Mucosa of descending colon (tissue), 3 donors: ENCODE data around the gene SHCBP1L. TPM values are rescaled to one million over a fixed set of nuclear protein-coding genes. Genes with fewer than 3 reads are reported as not detected.

ENCODE experiments used
- ATAC-seq: fragments of 200-7000 bp; cut with Tn5 transposase; one replicate; pipeline ENCODE4 v1.9.1; 2020; ENCODE audit warnings: mild to moderate bottlenecking, moderate library complexity
- DNase-seq, 3 donors: peaks; one replicate each; pipeline ENCODE4 v3.0.0-alpha.2; 2020
- H3K36me3 ChIP-seq: fragments of 200-600 bp; one replicate; pipeline ENCODE4 v1.8.0; 2021; ENCODE audit warnings: low read depth, mild to moderate bottlenecking
- H3K4me1 ChIP-seq: fragments of 200-600 bp; one replicate; pipeline ENCODE4 v1.8.0; 2021; ENCODE audit warnings: low read depth, mild to moderate bottlenecking
- H3K4me3 ChIP-seq: fragments of 200-600 bp; one replicate; pipeline ENCODE4 v1.8.0; 2021; ENCODE audit warnings: mild to moderate bottlenecking
- H3K9me3 ChIP-seq: fragments of 200-600 bp; one replicate; pipeline ENCODE4 v1.8.0; 2021; ENCODE audit warnings: mild to moderate bottlenecking
- CTCF ChIP-seq: fragments of 200-600 bp; IDR thresholded peaks from one replicate; pipeline ENCODE4 v1.8.0; 2022; ENCODE audit warnings: antibody characterized with exemption, mild to moderate bottlenecking
- intact Hi-C, 2 donors: fragments of 100-400 bp; cut with DNase I in 1 of 2; cut with micrococcal nuclease in 1 of 2; formaldehyde crosslinking; loops; one replicate each; pipeline versions ENCODE4 v1.11.0 to v1.11.1; 2022; cut with DNase I, micrococcal nuclease
- total RNA-seq, 3 donors: library from RNA; stranded (reverse); fragmentation: NEBNext Ultra II Directional in 2 of 3; extraction: Animal tissue kit (Norgen Biotek cat#: 25700) in 2 of 3; gene quantifications; one replicate each; pipeline versions ENCODE4 v1.2.1 to v1.2.4, GENCODE V29; 2021 to 2023
- donor health status: DM: no; HTN: no; CAD: no; lungs with moderate emphysema.
- donor health status: DM: no; HTN: no; CAD: no.
- donor health status: DM: no; HTN: yes; CAD: no.

The SHCBP1L gene
- total RNA-seq, 3 donors from 2014 or later, result not detected

- no peak for ATAC-seq
- intact Hi-C loops, result no loop called here
- H3K4me1 ChIP-seq, result no peaks in the 10 kb centered on the region
- TF ChIP-seq CTCF, result no peak
- no peaks in the 10 kb centered on the region for H3K9me3 ChIP-seq
- H3K4me3 ChIP-seq, result no peak overlapping the region
- no peak for DNase-seq
- H3K36me3 ChIP-seq, result no peaks in the 10 kb centered on the region
Measured at GRCh38 chr1:182995894-182996293, 42.9 kb upstream of the SHCBP1L start.

GRCh38 chr1:182993746-182994145 lies 40.8 kb upstream of the SHCBP1L start:
- H3K4me3 ChIP-seq, result no peak overlapping the region
- H3K4me1 ChIP-seq, result no peaks in the 10 kb centered on the region
- DNase-seq (no peak), ATAC-seq (no peak)
- TF ChIP-seq CTCF, result no peak
- intact Hi-C loops, result no loop called here
- H3K9me3 ChIP-seq, result no peaks in the 10 kb centered on the region
- H3K36me3 ChIP-seq, result no peaks in the 10 kb centered on the region

- no peak for TF ChIP-seq CTCF
- DNase-seq (no peak), ATAC-seq (no peak)
- Histone ChIP-seq H3K9me3 (no peaks in the 10 kb centered on the region), H3K4me3 (no peak overlapping the region), H3K4me1 (no peaks in the 10 kb centered on the region), H3K36me3 (no peaks in the 10 kb centered on the region)
- intact Hi-C loops, result no loop called here
Measured at GRCh38 chr1:182990413-182991144, 37.6 kb upstream of the SHCBP1L start.

GRCh38 chr1:182985876-182986275 lies 32.9 kb upstream of the SHCBP1L start:
- no peak for ATAC-seq
- DNase-seq, result no peak

GRCh38 chr1:182984621-182985020 lies 31.7 kb upstream of the SHCBP1L start:
- Histone ChIP-seq H3K4me1 (no peaks in the 10 kb centered on the region), H3K9me3 (no peaks in the 10 kb centered on the region), H3K36me3 (no peaks in the 10 kb centered on the region), H3K4me3 (no peak overlapping the region)
- no peak for TF ChIP-seq CTCF
- no peak for DNase-seq
- intact Hi-C loops, result no loop called here
- no peak for ATAC-seq

More at GRCh38 chr1:182985876-182986275, 32.9 kb upstream of the SHCBP1L start:
- H3K4me1 ChIP-seq, result no peaks in the 10 kb centered on the region
- no peak for TF ChIP-seq CTCF
- H3K4me3 ChIP-seq, result no peak overlapping the region
- no peaks in the 10 kb centered on the region for H3K36me3 ChIP-seq
- no peaks in the 10 kb centered on the region for H3K9me3 ChIP-seq
- intact Hi-C loops, result no loop called here
